ENCODE data around the gene CAMK2A.

DNA sequence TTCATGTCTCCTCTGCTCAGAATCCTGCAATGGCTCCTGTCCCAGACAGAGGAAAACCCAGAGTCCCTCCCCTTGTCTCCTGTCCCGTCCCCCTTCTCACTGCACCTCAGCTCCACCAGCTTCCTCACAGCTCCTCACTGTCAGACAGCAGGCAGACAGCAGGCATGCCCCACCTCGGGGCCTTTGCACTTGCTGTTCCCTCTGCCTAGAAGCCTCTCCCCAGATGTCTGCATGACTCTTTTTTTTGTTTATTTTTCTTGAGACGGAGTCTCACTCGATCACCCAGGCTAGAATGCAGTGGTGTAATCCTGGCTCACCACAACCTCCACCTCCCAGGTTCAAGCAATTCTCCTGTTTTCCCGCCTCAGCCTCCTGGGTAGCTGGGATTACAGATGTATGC is 108.5 kb downstream of the CAMK2A start:
- TF ChIP-seq, protein P1, sequence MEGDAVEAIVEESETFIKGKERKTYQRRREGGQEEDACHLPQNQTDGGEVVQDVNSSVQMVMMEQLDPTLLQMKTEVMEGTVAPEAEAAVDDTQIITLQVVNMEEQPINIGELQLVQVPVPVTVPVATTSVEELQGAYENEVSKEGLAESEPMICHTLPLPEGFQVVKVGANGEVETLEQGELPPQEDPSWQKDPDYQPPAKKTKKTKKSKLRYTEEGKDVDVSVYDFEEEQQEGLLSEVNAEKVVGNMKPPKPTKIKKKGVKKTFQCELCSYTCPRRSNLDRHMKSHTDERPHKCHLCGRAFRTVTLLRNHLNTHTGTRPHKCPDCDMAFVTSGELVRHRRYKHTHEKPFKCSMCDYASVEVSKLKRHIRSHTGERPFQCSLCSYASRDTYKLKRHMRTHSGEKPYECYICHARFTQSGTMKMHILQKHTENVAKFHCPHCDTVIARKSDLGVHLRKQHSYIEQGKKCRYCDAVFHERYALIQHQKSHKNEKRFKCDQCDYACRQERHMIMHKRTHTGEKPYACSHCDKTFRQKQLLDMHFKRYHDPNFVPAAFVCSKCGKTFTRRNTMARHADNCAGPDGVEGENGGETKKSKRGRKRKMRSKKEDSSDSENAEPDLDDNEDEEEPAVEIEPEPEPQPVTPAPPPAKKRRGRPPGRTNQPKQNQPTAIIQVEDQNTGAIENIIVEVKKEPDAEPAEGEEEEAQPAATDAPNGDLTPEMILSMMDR (conservative IDR thresholded peaks at IDR 0.05), result no peak
- TF ChIP-seq EZH2 (IDR thresholded peaks at IDR 0.05; ENCODE audit: low read depth), result no peak
